ENCODE data around the gene SLC6A8.
"Not testable (repeated sequence)": the region's sequence is repeated elsewhere in the genome, so short reads cannot be mapped to it uniquely, and the experiment has no call there.

The SLC6A8 gene

DNA sequence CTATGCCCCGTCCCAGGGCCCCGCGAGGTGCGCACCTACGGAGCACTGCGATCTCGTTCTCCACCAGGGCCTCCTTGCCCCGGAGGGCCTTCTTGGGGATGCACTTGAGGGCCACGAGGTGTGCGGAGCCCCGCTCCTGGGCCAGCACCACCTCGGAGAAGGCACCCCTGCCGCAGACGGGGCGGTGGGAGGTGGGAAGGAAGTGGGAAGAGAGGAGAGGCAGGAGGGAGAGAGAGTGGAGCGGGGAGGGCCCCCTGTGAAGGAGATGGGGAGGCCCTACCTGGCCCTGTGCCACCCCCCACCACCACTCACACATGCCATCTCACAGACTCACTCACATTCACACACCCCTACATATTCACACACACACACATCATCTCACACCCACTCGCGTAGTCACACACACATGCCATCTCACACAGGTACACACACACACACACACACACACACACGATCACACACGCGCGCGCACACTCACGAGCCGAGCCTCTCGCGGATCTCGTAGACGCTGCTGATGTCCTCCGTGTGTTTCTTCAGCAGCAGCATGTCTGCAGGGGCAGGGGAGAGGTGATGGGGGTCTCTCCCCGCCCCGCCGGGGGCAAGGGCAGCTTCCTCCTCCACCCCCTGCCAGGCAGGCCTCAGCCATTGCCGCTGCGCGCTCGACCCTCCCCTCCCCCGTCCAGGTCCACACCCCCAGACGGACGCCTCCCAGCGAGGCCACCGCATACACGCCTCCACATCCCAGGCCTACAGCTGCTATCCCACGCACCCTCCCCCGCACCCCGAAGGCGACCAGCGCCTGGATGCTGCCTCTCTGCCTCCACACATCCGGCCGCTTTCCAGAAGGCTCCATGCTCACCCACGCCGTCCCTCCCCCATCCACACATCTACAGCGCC lies 14.9 kb upstream of the SLC6A8 start:
- no peak for DNase-seq

DNA sequence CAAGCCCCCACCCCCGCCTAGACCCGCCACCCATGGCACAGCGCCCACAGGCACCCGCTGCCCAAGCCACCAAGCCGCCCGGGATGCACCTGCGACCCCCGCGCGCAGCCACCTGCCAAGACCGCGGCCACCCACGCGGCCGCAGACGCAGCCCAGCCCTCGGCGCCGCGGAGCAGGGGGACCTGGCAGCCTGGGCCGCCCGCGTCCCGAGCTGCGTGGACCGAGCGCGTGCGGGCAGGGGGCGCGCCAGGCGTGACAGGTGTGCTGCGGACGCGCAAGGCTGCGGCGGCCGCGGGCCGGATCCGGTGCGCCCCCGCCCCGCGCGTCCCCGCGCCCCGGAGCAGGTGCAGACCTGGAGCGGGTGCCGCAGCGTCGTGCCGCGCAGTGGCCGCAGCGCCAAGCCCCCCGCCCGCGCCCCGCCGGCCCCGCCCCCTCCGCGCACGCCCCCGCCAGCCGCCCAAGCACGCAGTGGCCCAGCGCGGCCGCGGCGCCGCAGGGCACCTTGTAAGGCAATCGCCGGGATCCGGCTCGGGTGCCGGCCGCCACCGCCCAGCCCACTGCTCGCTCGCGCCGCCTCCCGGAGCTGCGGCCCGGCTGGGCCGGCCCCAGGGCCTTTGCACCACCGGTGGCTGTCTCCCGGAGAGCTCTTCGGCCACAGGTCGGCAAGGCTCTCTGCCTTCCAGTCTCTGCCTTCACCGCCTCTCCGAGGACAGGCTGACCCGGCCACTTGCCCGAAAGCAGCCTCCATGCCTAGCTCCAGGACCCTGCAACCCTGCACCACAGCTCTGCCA lies 14.1 kb upstream of the SLC6A8 start, which contains the start of gene PNCK:
PNCK (minus strand) TSS at position 386 of the 791 bp plus-strand sequence. CDS start 737 bp downstream, outside the sequence.
- DNase-seq: no peak

DNA sequence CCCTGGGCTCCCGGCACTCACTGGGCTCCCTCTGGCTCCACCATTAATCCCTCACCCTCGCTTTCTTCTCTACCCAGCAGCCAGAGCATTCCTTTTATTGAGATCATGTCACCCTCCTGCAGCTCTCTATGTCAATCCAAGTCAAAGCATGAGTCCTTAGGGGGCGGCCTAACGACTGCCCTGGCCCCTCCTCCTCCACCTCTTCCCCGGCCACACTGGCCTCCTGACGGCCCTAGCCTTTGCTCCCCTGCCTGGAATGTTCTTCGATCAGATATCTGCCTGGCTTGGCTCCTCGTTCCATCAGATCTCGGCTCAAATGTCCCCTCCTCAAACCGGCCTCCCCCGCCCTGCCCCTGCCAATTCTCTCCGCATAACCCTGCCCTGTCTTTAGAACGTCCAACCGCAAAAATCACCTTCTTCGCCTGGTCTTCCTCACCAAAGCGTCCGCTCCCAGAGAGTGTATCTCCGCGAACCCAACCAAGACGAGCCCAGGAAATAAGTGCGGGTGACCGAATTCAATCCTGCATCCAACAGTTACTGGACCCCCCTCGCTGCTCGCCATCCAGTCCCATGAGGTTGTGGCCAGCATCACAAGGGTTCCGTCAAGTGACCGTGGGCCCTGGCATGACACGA lies 13.4 kb upstream of the SLC6A8 start:
- no peak for DNase-seq

DNA sequence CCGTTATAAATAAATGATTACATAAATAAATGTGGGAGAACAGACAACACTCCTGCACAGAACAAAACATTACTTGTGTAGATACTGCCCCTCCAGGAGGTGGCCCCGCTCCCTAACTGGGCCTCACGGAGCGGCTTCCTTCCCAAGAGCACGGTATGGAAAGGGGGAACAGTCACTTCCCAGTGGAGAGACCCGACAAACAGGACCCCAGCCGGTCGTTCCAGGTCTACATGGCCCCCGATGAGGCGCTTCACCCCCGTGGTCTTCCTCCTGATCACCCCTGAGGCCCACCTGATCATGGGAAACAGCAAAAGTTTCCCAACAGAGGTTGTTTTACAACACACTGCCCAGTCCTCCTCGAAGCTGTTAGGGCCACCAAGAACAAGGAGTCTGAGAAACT lies 6.6 kb upstream of the SLC6A8 start:
- no peak for DNase-seq

DNA sequence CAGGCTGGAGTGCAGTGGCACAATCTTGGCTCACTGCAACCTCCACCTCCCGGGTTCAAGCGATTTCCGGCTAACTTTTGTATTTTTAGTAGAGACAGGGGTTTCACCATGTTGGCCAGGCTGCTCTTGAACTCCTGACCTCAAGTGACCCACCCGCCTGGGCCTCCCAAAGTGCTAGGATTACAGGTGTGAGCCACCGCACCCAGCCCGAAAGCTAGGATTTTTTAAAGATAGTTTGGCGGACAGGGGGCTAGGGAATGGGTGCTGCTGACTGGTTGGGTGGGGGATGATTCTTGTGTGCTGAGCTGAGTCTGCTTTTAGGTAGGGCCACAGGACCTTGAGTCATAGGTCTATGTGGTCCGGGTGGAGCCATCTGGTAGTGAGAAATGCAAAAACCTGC lies 4.2 kb upstream of the SLC6A8 start:
- DNase-seq: not testable (repeated sequence)

DNA sequence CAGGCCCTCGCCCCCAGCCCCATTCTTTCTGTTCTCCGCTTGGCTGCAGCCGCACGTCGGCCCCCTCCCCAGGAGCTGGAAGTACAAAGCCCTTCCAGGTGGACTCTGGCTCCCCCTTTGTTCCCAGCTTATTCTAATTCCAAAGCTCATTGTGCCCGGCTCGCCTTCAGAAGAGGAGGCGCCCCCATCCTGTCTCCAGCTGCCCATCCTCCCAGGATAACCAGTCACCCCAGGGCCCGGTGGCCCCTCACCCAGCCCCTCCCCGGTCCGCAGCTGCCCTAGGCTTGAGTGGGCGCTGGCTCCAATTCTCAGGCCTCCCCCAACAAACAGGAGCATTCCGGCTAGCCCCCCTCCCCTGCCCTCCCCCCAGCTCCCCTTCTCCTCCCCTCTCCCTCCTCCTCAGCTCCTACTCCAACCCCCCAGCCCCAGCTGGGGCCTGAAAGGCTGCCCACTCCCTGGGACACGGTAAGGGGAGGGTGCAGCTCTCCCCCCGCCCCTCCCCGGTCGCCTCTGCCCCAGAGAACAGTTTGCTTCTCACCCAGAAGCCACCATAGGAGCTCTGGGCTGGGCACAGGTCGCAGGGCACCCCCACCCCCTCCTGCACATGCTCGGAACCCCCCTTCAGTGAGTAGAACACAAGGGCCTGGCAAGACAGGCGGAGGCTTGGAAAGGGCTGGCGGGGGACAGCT lies 3.1 kb upstream of the SLC6A8 start:
- DNase-seq: no peak

DNA sequence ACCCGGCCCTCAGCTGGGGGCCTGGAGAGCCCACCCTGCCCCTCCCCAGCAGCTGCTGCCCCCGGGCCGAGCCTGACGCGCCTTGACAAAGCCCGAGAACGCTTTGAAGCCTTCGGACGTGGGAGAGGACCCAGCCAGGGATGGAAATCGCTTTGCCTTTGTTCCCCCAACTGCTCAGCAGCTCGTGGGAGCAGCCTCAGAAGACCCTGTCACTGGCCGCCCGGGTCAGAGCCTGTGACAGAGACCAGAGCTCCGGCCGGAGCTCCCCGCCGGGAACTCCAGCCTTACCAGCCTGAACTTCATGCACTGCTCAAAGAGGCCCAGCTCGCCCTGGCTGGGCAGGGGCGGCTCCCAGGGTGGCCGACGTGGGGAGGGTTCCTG lies 2.6 kb upstream of the SLC6A8 start:
- DNase-seq: no peak

DNA sequence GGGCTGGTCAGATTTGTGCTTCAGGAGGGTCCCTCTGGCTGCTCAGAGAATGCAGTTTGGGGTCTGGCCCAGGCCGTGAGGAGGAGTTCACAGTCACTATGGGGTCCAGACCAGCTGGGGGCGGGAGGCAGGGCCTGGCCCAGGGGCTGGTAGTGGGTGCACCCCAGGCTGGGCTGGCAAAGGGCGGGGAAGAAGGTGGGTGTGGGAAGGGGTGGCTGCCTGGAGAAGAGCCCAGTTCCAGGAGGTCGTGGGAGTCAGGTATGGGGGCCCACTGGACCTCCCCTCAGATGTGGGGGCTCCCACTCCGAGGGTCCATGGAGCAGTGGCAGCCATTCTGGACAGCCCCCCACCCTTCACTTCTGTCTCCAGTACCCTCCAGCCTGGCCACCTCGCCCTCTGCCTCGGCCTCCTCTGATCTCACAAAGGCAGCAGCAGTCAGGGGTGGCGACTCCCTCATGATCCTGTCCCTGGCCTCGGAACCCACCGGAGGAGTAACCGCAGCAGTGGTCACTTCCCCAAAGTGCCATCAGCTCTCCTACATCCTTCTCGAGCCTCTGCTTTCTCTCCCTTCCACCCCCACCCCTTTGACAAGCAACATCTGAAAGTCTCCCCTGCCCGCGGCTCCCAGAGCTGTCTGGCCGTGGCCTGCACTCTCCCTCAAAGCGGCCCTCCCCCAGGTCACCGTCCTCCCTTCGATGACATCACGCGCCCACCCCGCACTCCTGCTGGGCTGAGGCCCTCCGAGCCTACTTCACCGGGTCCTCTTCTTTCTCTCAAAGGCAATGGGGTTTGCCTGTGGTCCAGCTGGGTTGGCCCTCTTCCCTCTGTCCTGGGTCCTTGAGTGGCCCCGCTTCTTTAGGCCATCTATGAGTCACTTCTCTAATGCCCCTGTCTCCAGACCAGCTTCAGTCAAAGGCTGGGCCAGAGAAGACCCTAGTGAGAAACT lies 1.7 kb upstream of the SLC6A8 start:
- DNase-seq: no peak

DNA sequence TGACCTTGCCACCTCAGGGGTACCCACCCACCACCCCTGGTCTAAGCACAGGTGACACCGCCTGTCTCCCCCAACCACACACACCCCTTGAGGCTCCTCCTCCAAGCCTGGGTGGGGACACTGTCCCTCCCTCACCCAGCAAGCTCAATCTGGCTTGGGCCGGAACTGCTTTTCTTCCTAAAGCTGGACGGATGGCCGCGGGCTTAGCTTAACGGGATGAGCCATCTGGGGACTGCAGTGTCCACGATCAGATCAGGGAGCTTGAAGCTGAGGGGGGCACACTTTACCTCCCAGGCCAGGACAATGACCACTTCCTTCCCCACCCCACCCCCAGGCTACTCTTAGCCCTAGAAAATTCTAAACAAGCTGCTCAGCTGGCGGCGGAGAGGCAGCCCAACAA lies 1.0 kb upstream of the SLC6A8 start:
- no peak for DNase-seq

DNA sequence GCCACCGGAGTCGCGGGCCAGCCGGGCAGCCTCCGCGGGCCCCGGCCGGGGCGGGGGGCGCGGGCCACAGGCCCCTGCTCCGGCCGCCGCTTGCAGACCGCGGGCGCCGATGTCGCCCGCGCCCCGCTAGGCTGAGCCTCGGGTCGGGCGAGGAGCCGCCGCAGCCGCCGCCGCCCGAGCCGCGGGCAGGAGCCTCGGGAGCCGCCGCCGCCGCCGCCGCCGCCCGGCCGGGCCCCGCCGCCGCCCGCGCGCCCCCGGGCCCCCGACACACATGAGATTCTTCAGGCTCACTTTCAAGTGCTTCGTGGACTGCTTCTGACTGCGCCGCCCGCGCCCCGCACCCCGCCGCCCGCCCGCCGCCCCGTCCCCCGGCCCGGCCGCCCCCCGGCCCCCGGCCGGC lies 345 bp downstream of the SLC6A8 start:
- no peak for DNase-seq

DNA sequence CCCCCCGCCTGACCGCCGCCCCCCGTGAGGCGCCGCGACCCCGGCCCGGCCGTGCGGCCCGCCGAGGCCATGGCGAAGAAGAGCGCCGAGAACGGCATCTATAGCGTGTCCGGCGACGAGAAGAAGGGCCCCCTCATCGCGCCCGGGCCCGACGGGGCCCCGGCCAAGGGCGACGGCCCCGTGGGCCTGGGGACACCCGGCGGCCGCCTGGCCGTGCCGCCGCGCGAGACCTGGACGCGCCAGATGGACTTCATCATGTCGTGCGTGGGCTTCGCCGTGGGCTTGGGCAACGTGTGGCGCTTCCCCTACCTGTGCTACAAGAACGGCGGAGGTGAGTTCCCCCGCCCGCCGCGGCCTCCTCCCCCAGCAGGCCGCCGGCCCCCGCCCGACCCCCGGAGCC lies 780 bp downstream of the SLC6A8 start:
- DNase-seq: no peak

DNA sequence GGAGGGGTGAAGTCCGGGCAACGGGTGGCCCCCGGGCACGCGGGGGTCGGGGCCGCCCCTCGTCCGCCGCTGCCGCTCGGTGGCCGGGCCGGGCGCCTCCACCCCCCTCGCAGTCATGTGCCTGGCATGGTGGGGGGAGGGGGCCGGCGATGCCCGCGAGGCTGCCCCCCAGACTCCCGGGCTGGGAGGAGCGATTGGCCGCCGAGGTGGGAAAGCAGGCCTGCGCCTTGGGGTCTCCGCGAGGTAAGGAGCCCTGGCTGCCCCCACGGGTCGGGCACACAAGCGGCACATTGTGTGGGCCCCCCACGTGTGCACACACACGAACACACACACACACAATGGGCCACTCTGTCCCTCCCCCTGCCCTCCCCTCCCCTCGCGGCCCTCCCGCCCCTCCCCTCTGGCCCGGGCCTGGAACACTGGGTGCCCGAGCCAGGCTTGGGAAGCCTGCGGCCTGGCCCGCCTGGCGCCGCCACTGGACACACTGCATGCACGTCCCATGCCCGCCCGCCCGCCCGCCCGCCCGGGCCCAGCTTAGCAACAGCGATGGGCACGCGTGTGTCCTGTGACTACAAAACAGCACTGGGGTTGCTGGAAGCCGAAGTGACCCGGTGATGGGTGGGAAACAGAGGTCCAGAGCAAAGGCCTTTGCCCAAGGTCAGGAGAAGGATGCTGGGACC lies 1.3 kb downstream of the SLC6A8 start:
- no peak for DNase-seq

DNA sequence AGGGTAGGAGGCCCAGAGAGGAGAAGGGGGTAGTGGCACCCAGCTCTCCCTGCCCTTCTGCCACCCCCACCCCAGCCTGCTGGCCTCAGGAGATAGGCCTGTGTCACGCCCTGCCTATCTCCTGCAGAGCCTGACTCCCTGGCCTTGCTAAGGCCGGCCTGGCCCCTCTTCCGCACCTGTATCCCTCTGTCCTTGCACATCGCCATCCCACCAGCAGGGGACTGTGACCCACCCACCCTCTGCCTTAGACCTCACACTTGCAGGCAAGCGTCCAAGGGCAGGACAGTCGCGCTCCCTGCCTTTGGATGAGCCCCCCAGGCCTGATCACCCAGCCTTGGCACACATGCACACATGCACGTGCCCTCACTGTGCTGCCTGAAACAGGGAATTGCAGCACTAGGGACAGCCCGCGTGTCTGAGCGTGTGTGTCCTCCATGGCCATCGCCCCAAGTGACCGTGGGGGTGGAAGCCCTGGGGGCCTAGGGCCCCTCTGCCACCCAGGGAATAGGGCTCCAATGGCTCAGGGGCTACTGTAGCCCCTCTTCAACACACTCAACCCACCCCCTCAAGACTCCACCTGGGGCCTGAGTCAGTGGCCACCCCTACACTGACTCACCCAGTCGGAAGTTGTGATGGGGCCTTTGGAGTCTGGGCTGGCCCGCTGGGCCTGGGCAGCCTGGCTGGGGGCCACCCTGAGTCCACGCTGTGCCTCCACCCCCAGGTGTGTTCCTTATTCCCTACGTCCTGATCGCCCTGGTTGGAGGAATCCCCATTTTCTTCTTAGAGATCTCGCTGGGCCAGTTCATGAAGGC lies 2.1 kb downstream of the SLC6A8 start:
- DNase-seq: no peak

DNA sequence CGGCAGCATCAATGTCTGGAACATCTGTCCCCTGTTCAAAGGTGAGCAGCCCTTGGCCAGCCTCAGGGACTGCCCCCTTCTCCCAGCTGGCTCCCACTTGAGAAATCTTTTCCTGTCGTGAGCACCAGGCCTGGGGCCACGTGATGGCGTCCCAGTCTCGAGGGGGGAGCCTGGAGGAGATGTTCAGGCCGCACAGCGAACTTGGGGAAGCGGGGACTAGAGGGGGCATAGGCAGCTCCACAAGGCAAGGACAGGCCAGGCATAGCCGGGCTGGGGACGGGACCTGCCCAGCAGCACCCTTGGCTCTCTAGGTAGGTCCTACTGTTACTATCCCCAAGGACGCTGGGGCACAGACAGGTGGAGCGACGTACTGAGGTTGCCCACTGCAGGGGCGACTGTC lies 2.7 kb downstream of the SLC6A8 start:
- no peak for DNase-seq

DNA sequence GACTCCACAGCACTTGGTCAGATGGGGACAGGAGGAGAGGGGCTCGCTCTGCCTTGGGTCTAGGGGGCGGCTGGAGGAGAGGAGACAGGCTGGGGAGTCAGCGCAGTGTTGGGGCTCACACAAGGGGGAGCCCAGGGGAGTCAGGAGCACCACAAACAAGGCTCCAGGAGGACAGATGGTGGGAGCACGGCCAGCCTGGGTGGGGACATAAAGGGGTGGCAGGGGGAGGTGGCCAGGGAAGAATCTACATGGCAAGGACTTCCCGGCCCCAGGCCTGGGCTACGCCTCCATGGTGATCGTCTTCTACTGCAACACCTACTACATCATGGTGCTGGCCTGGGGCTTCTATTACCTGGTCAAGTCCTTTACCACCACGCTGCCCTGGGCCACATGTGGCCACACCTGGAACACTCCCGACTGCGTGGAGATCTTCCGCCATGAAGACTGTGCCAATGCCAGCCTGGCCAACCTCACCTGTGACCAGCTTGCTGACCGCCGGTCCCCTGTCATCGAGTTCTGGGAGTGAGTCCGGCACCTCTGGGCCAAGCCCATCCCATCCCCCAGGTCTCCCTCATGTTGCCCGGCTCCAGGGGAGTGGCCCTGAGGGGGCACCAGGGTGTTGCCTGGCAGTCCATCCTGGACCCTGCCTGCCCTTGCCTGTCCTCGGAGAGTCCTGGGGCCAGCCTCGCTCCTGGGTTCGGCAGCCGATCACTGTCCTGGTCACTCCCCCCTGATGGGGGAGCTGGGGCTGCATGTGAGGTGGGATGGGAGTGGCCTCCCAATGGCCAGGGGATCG lies 3.5 kb downstream of the SLC6A8 start:
- DNase-seq: not testable (repeated sequence)

DNA sequence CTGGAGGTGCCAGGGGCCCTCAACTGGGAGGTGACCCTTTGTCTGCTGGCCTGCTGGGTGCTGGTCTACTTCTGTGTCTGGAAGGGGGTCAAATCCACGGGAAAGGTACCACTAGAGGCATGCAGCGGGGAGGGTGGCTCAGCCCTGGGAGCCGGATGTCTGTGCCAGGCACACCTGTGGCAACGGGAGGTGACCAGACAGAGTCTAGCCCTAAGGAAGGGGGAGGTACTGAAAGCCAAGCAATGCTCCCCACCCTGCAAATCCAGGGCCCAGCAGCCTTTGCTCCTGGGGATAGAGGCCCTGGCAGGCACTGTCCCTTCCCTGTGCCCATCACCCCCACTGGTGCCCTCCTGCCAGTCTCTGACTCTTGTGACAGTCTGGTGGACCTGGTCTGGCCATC lies 4.3 kb downstream of the SLC6A8 start:
- DNase-seq: no peak

DNA sequence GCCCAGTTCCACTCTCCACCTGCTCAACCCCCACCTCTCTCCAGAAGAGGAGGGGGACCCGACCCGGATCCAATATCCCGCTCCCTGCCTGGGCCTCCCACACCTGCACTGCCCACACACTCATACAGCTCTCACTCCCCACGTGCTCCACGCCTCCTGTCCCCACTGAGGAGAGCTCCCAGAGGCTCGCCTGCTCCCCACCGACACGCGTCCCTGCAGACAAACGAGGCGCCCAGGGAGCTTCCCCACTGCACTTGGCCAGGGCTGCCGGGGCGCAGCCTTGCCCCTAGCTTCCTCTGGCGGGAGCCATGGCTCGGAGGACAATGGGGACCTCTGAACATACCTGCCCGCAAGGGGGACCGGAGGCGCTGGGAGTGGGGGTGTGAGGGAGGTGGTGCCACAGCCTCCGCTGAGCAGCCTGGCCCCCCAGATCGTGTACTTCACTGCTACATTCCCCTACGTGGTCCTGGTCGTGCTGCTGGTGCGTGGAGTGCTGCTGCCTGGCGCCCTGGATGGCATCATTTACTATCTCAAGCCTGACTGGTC lies 5.0 kb downstream of the SLC6A8 start:
- DNase-seq: no peak

DNA sequence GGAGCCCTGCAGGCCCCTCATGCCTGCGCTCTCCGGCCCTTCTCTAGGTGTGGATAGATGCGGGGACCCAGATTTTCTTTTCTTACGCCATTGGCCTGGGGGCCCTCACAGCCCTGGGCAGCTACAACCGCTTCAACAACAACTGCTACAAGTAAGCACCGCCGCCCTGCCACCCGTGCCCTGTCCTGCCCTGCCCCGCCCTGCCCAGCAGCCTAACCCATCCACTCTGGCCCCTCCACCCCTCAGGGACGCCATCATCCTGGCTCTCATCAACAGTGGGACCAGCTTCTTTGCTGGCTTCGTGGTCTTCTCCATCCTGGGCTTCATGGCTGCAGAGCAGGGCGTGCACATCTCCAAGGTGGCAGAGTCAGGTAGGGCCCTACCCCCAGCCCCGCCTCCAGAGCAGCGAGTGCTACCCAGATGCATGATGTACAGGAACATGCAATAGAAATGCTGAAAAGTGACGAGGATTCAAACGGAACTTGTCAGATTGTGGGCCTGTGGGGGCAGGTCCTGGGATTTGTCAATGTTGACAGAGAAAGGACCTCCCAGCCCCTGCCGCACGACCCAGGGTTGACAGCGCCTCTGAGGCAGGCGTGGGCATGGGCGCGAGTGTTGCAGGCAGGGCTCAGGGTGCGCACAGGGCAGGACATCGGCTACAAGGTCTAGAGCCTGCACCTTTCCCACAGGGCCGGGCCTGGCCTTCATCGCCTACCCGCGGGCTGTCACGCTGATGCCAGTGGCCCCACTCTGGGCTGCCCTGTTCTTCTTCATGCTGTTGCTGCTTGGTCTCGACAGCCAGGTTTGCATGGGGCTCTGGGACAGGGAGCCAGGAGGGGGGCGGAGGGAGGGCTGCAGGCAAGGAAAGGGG lies 5.7 kb downstream of the SLC6A8 start:
- DNase-seq: no peak
